ENCODE data around the gene IRAK2. TPM values are rescaled to one million over a fixed set of nuclear protein-coding genes. Genes with fewer than 3 reads are reported as not detected.
"Not testable (repeated sequence)": the region's sequence is repeated elsewhere in the genome, so short reads cannot be mapped to it uniquely, and the experiment has no call there.

IRAK2 gene
- total RNA-seq, 1 donor from 2014 or later, result 0.20 TPM

DNA sequence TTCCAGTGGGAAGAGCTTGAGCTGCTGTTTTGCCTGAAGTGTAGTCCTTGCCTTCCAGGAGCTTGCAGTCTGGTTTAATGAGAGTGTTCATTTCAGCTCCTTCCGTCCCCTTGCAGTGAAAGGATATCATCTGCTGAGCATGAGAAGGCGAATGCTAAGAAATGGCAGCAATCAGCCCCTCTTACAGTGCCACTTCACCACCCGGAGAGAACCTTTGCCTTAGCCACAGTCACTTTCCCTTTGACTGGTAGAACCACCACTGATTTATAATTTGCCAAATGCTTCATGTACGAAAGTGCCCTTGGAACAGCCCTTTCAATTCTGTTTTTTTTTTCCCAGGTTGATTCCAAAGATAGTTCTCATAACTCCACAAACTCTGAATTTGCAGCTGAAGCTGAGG lies 95.1 kb downstream of the IRAK2 start:
- Mint-ChIP-seq H3K4me3 (ENCODE audit: unreplicated experiment) (no peak overlapping the region), H3K9me3 (ENCODE audit: unreplicated experiment) (peaks cover 7% of the 10 kb centered on the region), H3K36me3 (ENCODE audit: unreplicated experiment) (peaks cover 7% of the 10 kb centered on the region), H3K27me3 (ENCODE audit: unreplicated experiment) (no peaks in the 10 kb centered on the region), H3K27ac (ENCODE audit: unreplicated experiment) (no peak overlapping the region), H3K4me1 (ENCODE audit: low read depth, unreplicated experiment) (peaks cover 21% of the 10 kb centered on the region)
- DNase-seq, result no peak
- TF ChIP-seq, protein P1, sequence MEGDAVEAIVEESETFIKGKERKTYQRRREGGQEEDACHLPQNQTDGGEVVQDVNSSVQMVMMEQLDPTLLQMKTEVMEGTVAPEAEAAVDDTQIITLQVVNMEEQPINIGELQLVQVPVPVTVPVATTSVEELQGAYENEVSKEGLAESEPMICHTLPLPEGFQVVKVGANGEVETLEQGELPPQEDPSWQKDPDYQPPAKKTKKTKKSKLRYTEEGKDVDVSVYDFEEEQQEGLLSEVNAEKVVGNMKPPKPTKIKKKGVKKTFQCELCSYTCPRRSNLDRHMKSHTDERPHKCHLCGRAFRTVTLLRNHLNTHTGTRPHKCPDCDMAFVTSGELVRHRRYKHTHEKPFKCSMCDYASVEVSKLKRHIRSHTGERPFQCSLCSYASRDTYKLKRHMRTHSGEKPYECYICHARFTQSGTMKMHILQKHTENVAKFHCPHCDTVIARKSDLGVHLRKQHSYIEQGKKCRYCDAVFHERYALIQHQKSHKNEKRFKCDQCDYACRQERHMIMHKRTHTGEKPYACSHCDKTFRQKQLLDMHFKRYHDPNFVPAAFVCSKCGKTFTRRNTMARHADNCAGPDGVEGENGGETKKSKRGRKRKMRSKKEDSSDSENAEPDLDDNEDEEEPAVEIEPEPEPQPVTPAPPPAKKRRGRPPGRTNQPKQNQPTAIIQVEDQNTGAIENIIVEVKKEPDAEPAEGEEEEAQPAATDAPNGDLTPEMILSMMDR (IDR thresholded peaks at IDR 0.05; ENCODE audit: partially characterized antibody, unreplicated experiment), result no peak

DNA sequence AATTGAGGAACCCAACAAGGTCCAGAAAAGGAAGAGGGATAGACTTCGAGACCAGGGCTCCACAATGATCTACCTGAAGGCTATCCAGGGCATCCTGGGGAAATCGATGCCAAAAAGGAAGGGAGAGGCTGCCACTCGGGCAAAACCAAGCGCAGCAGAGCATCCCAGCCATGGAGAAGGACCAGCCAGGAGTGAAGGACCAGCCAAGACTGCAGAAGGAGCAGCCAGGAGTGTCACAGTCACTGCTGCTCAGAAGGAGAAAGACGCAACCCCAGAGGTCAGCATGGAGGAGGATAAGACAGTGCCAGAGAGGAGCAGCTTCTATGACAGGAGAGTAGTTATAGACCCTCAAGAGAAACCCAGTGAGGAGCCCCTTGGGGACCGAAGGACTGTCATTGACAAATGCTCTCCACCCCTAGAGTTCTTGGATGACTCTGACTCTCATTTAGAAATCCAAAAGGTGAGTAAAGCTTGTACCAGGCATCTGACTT lies 95.5 kb downstream of the IRAK2 start:
- H3K27ac Mint-ChIP-seq (ENCODE audit: unreplicated experiment), result no peak overlapping the region
- TF ChIP-seq, protein P1 (IDR thresholded peaks at IDR 0.05; ENCODE audit: partially characterized antibody, unreplicated experiment), result no peak
- no peaks in the 10 kb centered on the region for H3K27me3 Mint-ChIP-seq (ENCODE audit: unreplicated experiment)
- H3K9me3 Mint-ChIP-seq (ENCODE audit: unreplicated experiment), result peaks cover 7% of the 10 kb centered on the region
- DNase-seq, result no peak
- peaks cover 7% of the 10 kb centered on the region for H3K36me3 Mint-ChIP-seq (ENCODE audit: unreplicated experiment)
- H3K4me1 Mint-ChIP-seq (ENCODE audit: low read depth, unreplicated experiment), result peaks cover 21% of the 10 kb centered on the region
- H3K4me3 Mint-ChIP-seq (ENCODE audit: unreplicated experiment), result no peak overlapping the region

DNA sequence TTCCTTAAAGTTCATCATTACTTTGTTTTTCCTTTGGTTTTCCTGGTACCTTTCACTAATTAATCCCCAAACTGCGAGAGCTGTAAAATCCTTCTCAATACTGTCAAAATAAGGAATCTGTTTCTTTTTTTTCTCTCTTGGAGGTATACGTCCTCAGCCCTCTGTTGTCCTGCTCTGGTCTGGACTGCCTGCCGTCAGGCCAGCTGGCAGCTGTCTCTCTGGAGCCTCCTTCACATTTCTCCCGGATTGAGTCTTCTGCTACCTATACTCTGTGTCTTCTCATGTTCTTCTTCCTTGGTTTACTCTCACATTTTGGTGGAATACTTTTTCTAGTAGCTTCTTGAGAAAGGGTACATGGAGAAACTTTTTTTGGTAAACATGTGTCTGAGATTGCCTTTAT lies 97.3 kb downstream of the IRAK2 start:
- peaks cover 5% of the 10 kb centered on the region for H3K9me3 Mint-ChIP-seq (ENCODE audit: unreplicated experiment)
- H3K36me3 Mint-ChIP-seq (ENCODE audit: unreplicated experiment), result peaks cover 7% of the 10 kb centered on the region
- H3K4me3 Mint-ChIP-seq (ENCODE audit: unreplicated experiment), result no peak overlapping the region
- TF ChIP-seq, protein P1 (IDR thresholded peaks at IDR 0.05; ENCODE audit: partially characterized antibody, unreplicated experiment), result no peak
- no peaks in the 10 kb centered on the region for H3K27me3 Mint-ChIP-seq (ENCODE audit: unreplicated experiment)
- H3K4me1 Mint-ChIP-seq (ENCODE audit: low read depth, unreplicated experiment), result peaks cover 21% of the 10 kb centered on the region
- H3K27ac Mint-ChIP-seq (ENCODE audit: unreplicated experiment), result peak overlapping the region; percentile 20
- no peak for DNase-seq

DNA sequence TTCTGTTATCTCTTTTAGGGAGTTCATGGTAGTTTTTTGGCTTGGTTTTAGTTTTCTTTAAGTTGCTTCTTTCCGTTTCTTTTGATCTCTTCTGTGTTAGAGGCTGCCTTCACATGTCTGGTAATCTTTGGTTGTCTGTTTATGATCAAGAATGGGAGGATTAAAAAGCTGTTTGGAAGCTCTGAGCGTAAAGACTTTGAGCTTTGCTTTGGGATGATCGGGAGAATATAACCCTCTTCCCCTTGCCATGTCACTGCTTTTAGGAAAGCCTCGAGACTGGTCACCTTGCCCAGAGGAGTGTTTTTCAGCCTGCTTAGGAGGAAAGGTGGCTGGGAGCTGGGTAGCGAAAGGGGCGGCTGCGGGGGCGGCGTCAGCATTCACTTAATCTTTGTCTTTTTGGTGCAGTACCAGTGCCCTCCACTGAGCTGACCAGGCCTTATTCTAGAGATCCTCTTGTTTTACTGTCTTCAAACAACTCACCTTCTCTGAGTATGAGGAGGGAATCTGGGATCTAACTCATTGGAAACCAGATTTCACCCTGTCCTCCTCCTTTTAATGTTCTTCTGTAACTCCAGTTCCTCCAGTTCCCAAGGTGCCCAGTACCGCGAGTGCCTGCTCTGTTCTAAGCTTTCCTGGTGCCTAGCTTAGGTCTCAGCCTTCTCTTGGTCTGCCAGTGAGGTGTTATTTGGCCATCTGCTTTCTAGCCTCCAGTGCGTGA lies 99.1 kb downstream of the IRAK2 start:
- Mint-ChIP-seq H3K36me3 (ENCODE audit: unreplicated experiment) (peaks cover 7% of the 10 kb centered on the region), H3K27ac (ENCODE audit: unreplicated experiment) (peak overlapping the region; percentile 53), H3K4me1 (ENCODE audit: low read depth, unreplicated experiment) (peaks cover 21% of the 10 kb centered on the region), H3K9me3 (ENCODE audit: unreplicated experiment) (peaks cover 5% of the 10 kb centered on the region), H3K4me3 (ENCODE audit: unreplicated experiment) (no peak overlapping the region), H3K27me3 (ENCODE audit: unreplicated experiment) (no peaks in the 10 kb centered on the region)
- DNase-seq, result peak; percentile 76
- TF ChIP-seq, protein P1 (IDR thresholded peaks at IDR 0.05; ENCODE audit: partially characterized antibody, unreplicated experiment), result peak; percentile 77

DNA sequence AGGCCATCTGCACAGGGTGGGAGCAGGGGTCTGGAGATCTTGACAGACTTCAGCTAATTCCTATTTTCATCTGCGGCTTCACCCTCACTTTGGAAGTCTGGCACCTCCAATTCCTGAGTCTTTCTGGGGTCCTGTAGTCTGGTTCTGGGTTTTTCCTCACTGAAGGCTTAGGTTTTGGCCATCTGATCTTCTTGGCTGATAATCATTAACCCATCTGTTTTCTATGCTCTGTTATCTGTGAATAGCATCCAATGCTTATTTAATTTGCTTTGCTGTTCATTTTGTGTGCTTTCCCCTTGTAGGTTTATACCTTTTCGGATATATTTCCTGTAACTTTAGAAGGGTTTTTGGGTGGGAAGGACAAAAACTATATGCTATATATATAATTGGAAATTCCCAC lies 101.1 kb downstream of the IRAK2 start:
- TF ChIP-seq, protein P1 (IDR thresholded peaks at IDR 0.05; ENCODE audit: partially characterized antibody, unreplicated experiment), result no peak
- H3K9me3 Mint-ChIP-seq (ENCODE audit: unreplicated experiment), result peaks cover 1% of the 10 kb centered on the region
- no peaks in the 10 kb centered on the region for H3K27me3 Mint-ChIP-seq (ENCODE audit: unreplicated experiment)
- DNase-seq, result no peak
- no peak overlapping the region for H3K4me3 Mint-ChIP-seq (ENCODE audit: unreplicated experiment)
- peaks cover 3% of the 10 kb centered on the region for H3K36me3 Mint-ChIP-seq (ENCODE audit: unreplicated experiment)
- H3K4me1 Mint-ChIP-seq (ENCODE audit: low read depth, unreplicated experiment), result peaks cover 16% of the 10 kb centered on the region
- H3K27ac Mint-ChIP-seq (ENCODE audit: unreplicated experiment), result no peak overlapping the region

DNA sequence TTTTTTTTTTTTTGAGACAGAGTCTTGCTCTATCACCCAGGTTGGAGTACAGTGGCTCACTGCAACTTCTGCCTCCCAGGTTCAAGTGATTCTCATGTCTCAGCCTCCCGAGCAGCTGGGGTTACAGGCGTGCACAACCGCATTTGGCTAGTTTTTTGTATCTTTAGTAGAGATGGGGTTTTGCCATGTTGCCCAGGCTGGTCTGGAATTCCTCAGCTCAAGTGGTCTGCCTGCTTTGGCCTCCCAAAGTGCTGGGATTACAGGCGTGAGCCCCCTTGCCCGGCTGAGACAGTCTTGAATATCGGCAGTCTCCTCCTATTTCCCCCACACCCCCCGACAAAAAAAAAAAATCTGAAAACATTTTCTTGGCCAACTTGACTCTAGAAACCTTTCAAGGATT lies 102.2 kb downstream of the IRAK2 start:
- peaks cover 12% of the 10 kb centered on the region for H3K4me1 Mint-ChIP-seq (ENCODE audit: low read depth, unreplicated experiment)
- H3K36me3 Mint-ChIP-seq (ENCODE audit: unreplicated experiment); DNase-seq; H3K9me3 Mint-ChIP-seq (ENCODE audit: unreplicated experiment); H3K27me3 Mint-ChIP-seq (ENCODE audit: unreplicated experiment); H3K4me3 Mint-ChIP-seq (ENCODE audit: unreplicated experiment); H3K27ac Mint-ChIP-seq (ENCODE audit: unreplicated experiment): not testable (repeated sequence)

Measured in glutamatergic neuron (in vitro differentiated cells).